Caco-2 (cell line): Measurements from ENCODE around the gene WDR82. TPM values are rescaled to one million over a fixed set of nuclear protein-coding genes. Genes with fewer than 3 reads are reported as not detected.

Experiments
- BruUV-seq: library from RNA; stranded (reverse); fragments of 400-500 nt; replicated peaks from 2 replicates; lab custom pipeline; 2021; lab: Mats Ljungman, UMichigan
- CTCF ChIA-PET: fragments of 300-600 bp; sonication (Branson Sonifier 250); formaldehyde crosslinking; loops from one replicate; lab custom pipeline; 2022; ENCODE audit warnings: antibody characterized with exemption; lab: Charles Lee
- POLR2A ChIA-PET: fragments of 300-600 bp; sonication (Branson Sonifier 250); formaldehyde crosslinking; loops from one replicate; lab custom pipeline; 2022; ENCODE audit warnings: antibody characterized with exemption; lab: Charles Lee
- DNase-seq, 2 experiments: peaks; one replicate each; pipeline versions ENCODE4 v3.0.0 to v3.0.0-alpha.2; 2020 to 2022
- H3K27me3 ChIP-seq: replicated peaks from 2 replicates; pipeline ENCODE4 v1.6.0; 2011; ENCODE audit warnings: low read length; ENCODE audit not compliant: control insufficient read depth, insufficient read depth
- H3K36me3 ChIP-seq: 2 replicates; pipeline ENCODE4 v1.5.1; 2011; ENCODE audit warnings: low read length; ENCODE audit not compliant: control insufficient read depth, insufficient read depth
- H3K4me1 ChIP-seq: fragments of 250-450 bp; sonication (Bioruptor Pico); 2 replicates; pipeline ENCODE4 v1.5.1; 2020; ENCODE audit warnings: mild to moderate bottlenecking
- H3K4me3 ChIP-seq: 2 replicates; pipeline ENCODE4 v1.5.1; 2011; ENCODE audit warnings: low read depth, mild to moderate bottlenecking, control low read depth, low read length
- H3K9me3 ChIP-seq: fragments of 250-450 bp; sonication (Bioruptor Pico); 2 replicates; pipeline ENCODE4 v1.5.1; 2020; ENCODE audit warnings: mild to moderate bottlenecking, moderate library complexity
- H3K27ac Mint-ChIP-seq: one replicate; pipeline ENCODE4 v1.8.0; 2022; ENCODE audit warnings: mixed read lengths; ENCODE audit not compliant: unreplicated experiment
- H3K27me3 Mint-ChIP-seq: one replicate; pipeline ENCODE4 v1.8.0; 2022; ENCODE audit warnings: mixed read lengths; ENCODE audit not compliant: insufficient read depth, unreplicated experiment
- H3K36me3 Mint-ChIP-seq: one replicate; pipeline ENCODE4 v1.8.0; 2022; ENCODE audit warnings: mild to moderate bottlenecking, mixed read lengths; ENCODE audit not compliant: insufficient read depth, unreplicated experiment
- H3K4me1 Mint-ChIP-seq: one replicate; pipeline ENCODE4 v1.8.0; 2022; ENCODE audit warnings: low read depth, mixed read lengths; ENCODE audit not compliant: unreplicated experiment
- H3K4me3 Mint-ChIP-seq: one replicate; pipeline ENCODE4 v1.8.0; 2022; ENCODE audit warnings: mild to moderate bottlenecking, moderate library complexity, mixed read lengths; ENCODE audit not compliant: unreplicated experiment
- H3K9me3 Mint-ChIP-seq: one replicate; pipeline ENCODE4 v1.8.0; 2022; ENCODE audit warnings: mixed read lengths; ENCODE audit not compliant: unreplicated experiment
- CTCF ChIP-seq, 2 experiments: fragments of 200-600 bp in 1 of 2; IDR thresholded peaks; 1 replicate in 1 of 2; 2 replicates in 1 of 2; pipeline versions ENCODE4 v1.5.1 to v1.8.0; 2011 to 2022; ENCODE audit warnings: antibody characterized with exemption in 1 of 2, control low read depth in 1 of 2, inconsistent platforms in 1 of 2, low read depth in 1 of 2, low read length in 1 of 2, mild to moderate bottlenecking in 1 of 2, moderate library complexity in 1 of 2; ENCODE audit not compliant: insufficient read depth in 1 of 2, severe bottlenecking in 1 of 2, unreplicated experiment in 1 of 2
- intact Hi-C: fragments of 100-400 bp; cut with micrococcal nuclease; formaldehyde crosslinking; loops from one replicate; pipeline ENCODE4 v1.10.0; 2022; ENCODE audit not compliant: unreplicated experiment
- total RNA-seq: library from RNA; stranded (reverse); gene quantifications from 2 replicates; pipeline ENCODE4 v1.2.3, GENCODE V29; 2022

The WDR82 gene
- total RNA-seq, 1 experiment from 2014 or later = 67.1 TPM

DNA sequence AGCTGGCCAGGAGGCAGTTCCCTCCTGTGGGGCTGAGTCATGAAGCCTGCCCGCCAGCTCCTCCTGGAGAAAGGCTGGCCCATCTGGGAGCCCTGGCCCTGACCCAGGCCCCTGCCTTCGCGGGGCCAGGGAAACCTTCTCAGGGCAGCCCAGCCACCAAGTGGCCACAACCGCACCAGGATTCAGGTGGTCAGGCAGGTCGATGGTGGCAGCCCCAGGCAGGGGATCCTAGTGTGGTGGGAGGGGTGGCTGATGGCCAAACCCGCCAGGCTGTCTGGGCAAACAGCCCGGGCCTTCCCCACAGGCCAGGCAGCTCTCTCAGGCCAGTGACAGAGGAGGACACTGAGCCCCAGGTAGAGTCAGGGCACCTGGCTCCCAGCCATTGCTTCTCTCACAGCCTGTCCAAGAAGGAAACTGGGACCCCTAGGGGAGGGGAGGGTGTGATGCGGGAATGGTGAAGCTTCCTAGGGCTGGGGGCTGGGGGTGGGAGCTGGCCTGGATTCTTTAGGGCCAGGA, 40.7 kb downstream of the WDR82 start:
- no peak for DNase-seq
- no TSS peak for BruUV-seq
- peak in 1 of 2 experiments; percentile 10 for TF ChIP-seq CTCF (IDR thresholded peaks at IDR 0.05; ENCODE audit: insufficient read depth in 1 of 2, low read depth in 1 of 2, low read length in 1 of 2, severe bottlenecking in 1 of 2, unreplicated experiment in 1 of 2)

DNA sequence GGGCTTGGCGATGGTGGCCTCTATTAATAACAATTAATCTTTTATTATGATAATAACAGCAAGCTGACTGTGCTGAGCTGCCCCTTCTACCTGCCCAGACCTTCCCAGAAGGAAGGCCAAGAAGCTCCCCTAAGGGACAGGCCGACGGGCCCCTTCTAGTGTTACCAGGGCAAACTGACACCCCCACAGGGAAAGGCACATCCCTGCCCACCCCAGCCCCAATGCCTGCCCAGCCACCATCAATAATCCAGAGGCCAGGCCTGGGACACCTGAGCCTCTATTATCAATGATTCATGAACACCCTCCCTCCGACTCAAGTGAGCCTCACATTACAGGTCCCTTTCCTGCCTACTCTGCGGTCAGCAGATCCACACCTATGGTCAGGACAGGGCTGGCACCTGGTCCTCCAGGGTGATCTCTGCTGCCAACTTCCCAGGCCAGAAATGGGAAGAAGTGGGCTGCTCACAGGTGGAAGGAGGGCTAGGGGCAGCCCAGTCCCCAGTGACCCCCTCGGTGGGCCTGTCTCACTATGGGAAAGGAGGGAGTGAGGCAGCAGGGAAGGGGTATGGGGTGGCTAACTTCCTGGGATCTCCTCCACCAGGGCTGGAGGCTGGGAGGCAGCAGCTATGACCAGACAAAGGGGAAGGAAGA, 41.3 kb downstream of the WDR82 start:
- ChIA-PET POLR2A (no interaction called here), CTCF (interaction anchor here (0.5 to 3.4 kb wide), 4 partner anchors 9 to 143 kb away, joined by 3 to 20 read pairs (median 3); partner anchors contain the start of gene PPM1M)
- no peaks in the 10 kb centered on the region for H3K9me3 ChIP-seq
- no peaks in the 10 kb centered on the region for H3K27me3 ChIP-seq
- no peaks in the 10 kb centered on the region for H3K9me3 Mint-ChIP-seq
- peaks cover 8% of the 10 kb centered on the region for H3K36me3 Mint-ChIP-seq
- no TSS peak for BruUV-seq
- no peak overlapping the region for H3K27ac Mint-ChIP-seq
- H3K4me1 Mint-ChIP-seq = peaks cover 8% of the 10 kb centered on the region
- peak overlapping the region; percentile 83 for H3K4me3 Mint-ChIP-seq
- no peak for TF ChIP-seq CTCF (IDR thresholded peaks at IDR 0.05; ENCODE audit: insufficient read depth in 1 of 2, low read depth in 1 of 2, low read length in 1 of 2, severe bottlenecking in 1 of 2, unreplicated experiment in 1 of 2)
- DNase-seq = no peak
- no peak overlapping the region for H3K4me3 ChIP-seq
- no peaks in the 10 kb centered on the region; the same call in 1 of the 2 replicates for H3K36me3 ChIP-seq
- peaks cover 17% of the 10 kb centered on the region; the same call in 1 of the 2 replicates for H3K4me1 ChIP-seq
- no peaks in the 10 kb centered on the region for H3K27me3 Mint-ChIP-seq
- intact Hi-C loops = no loop called here

More for the DNA sequence above, 40.7 kb downstream of the WDR82 start:
- H3K27me3 Mint-ChIP-seq = no peaks in the 10 kb centered on the region
- peaks cover 8% of the 10 kb centered on the region for H3K36me3 Mint-ChIP-seq
- H3K9me3 ChIP-seq = no peaks in the 10 kb centered on the region
- no peak overlapping the region for H3K4me3 ChIP-seq
- H3K4me1 ChIP-seq = peaks cover 17% of the 10 kb centered on the region; the same call in 1 of the 2 replicates
- intact Hi-C loops = loop anchor here (2.0 kb wide), 2 partner anchors 51 to 101 kb away; no protein-coding TSS in a partner anchor
- ChIA-PET POLR2A (no interaction called here), CTCF (interaction anchor here (0.9 to 1.3 kb wide), 2 partner anchors 8 to 100 kb away, joined by 3 read pairs; partner anchors contain the start of gene PPM1M)
- no peaks in the 10 kb centered on the region for H3K27me3 ChIP-seq
- no peaks in the 10 kb centered on the region; the same call in 1 of the 2 replicates for H3K36me3 ChIP-seq
- peaks cover 8% of the 10 kb centered on the region for H3K4me1 Mint-ChIP-seq
- peak overlapping the region; percentile 83 for H3K4me3 Mint-ChIP-seq
- H3K27ac Mint-ChIP-seq = no peak overlapping the region
- no peaks in the 10 kb centered on the region for H3K9me3 Mint-ChIP-seq

- Histone ChIP-seq H3K27me3 (no peaks in the 10 kb centered on the region), H3K36me3 (peaks cover 2% of the 10 kb centered on the region; the same call in 1 of the 2 replicates), H3K9me3 (no peaks in the 10 kb centered on the region), H3K4me3 (no peak overlapping the region), H3K4me1 (peaks cover 17% of the 10 kb centered on the region; the same call in 1 of the 2 replicates)
- Mint-ChIP-seq H3K27me3 (no peaks in the 10 kb centered on the region), H3K27ac (no peak overlapping the region), H3K9me3 (no peaks in the 10 kb centered on the region), H3K36me3 (peaks cover 8% of the 10 kb centered on the region), H3K4me1 (peaks cover 8% of the 10 kb centered on the region), H3K4me3 (no peak overlapping the region)
- no peak for DNase-seq
- intact Hi-C loops = no loop called here
- ChIA-PET POLR2A (no interaction called here), CTCF (interaction anchor here (0.5 to 3.4 kb wide), 4 partner anchors 15 to 149 kb away, joined by 3 to 20 read pairs (median 3); no protein-coding TSS in a partner anchor)
- no TSS peak for BruUV-seq
- no peak for TF ChIP-seq CTCF (IDR thresholded peaks at IDR 0.05; ENCODE audit: insufficient read depth in 1 of 2, low read depth in 1 of 2, low read length in 1 of 2, severe bottlenecking in 1 of 2, unreplicated experiment in 1 of 2)
These were observed 42.0 kb downstream of the WDR82 start for GRCh38 chr3:52236424-52236886.
